GM08714 (cell line): ENCODE measurements around the gene MEPCE.

Experiments
- H3K4me3 ChIP-seq: fragments of 200-500 bp; sonication (Bioruptor generic); 2 replicates; pipeline ENCODE4 v1.5.1; 2014; ENCODE audit warnings: mild to moderate bottlenecking, low read length, inconsistent platforms
- ZNF274 ChIP-seq: IDR thresholded peaks from 2 replicates; pipeline ENCODE4 v1.6.1; 2012; ENCODE audit warnings: mild to moderate bottlenecking, low read depth, low read length

MEPCE gene

DNA sequence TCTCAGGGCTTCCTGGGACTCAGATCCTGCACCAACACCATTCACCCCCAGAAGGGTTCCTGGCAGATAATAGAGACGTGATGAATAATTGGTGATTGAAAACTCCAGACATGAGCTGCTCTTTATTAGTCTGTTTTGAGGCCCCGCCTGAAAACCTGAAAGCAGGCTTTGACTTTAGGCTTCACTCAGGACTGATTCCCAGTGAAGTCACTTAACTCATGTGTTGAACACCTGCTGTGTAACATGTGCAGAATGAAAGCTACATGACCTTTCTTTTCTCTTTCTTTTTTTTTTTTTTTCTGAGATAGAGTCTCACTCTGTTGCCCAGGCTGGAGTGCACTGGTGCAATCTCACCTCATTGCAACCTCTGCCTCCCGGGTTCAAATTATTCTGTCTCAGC, 25.6 kb downstream of the MEPCE start:
- H3K4me3 ChIP-seq, result no peak overlapping the region
- TF ChIP-seq ZNF274, result no peak

DNA sequence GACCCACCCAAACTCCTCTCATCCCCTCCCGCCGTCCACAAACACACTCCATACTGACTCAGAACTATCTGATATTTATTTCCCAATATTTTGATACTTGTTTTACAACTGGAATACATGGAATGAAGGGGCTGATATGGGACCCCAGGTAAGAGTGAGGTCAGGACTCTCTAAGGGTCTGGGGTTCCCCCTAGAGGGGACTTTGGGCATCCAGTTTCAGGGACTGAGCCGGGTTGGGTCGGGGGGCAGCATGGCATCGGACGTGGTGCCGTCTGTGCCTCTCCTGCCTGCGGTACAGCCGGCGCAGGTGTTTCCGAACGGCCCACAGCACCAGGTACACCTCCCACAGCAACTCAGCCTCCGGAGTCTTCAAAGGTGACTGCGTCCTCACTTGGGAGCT, 26.9 kb downstream of the MEPCE start:
- H3K4me3 ChIP-seq, result no peak overlapping the region
- TF ChIP-seq ZNF274, result no peak

DNA sequence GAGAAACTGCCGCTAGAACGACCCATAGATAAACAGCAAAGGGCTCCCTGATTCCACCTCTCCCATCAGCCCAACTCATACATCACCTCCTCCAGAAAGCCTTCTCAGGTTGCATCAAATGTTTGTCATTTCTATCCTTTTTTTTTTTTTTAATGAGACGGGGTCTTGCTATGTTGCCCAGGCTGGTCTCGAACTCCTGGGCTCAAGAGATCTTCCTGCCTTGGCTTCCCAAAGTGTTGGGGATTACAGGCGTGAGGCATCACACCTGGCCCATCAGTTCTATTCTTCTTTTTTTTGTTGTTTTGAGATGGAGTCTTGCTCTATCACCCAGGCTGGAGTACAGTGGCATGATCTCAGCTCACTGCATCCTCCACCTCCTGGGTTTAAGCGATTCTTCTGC, 27.4 kb downstream of the MEPCE start:
- no peak for TF ChIP-seq ZNF274
- no peak overlapping the region for H3K4me3 ChIP-seq

DNA sequence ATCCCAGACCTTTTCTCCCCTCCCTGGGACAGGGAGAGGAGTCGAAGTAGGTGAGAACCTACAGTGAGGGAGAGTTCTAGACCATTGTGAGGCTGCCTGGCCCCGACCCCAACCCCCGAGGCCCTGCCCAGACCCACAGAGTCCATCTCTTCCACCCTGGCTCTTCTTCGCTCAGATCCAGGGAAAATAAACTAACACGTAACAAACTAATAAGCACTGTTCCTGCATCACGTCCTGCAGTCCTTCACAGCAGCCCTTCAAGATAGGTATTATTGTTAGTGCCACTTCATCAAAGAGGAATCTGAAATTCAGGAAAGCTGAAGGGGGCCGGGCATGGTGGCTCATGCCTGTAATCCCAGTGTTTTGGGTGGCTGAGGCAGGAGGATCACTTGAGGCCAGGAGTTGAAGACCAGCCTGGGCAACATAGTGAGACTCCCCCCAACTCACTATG, 34.6 kb downstream of the MEPCE start, which contains the start of gene SPACDR:
TSS of gene SPACDR (minus strand) at position 51 of the 451 bp plus-strand sequence. CDS start 235 bp downstream, outside the sequence.
- no peak for TF ChIP-seq ZNF274
- H3K4me3 ChIP-seq, result no peak within 1 kb of the TSS

DNA sequence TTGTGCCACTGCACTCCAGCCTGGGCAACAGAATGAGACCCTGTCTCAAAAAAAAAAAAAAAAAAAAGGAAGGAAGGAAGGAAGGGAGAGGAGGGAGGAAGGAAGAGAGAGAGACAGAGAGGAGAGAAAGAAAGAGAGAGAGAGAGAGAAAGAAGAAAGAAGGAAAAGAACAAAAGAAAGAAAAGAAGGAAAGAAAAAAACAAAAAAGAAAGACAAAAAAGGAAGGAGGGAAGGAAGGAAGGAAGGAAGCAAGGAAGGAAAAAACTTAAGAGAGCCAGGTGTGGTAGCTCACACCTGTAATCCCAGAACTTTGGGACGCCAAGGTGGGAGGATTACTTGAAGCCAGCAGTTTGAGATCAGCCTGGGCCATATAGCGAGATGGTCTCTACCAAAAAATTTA, 35.2 kb downstream of the MEPCE start:
- no peak for TF ChIP-seq ZNF274

GRCh38 chr7:100465299-100465698, 35.7 kb downstream of the MEPCE start:
- TF ChIP-seq ZNF274, result no peak
- no peak overlapping the region for H3K4me3 ChIP-seq

More for the DNA sequence above, 35.2 kb downstream of the MEPCE start:
- H3K4me3 ChIP-seq, result no peak overlapping the region

- TF ChIP-seq ZNF274, result no peak
- no peak overlapping the region for H3K4me3 ChIP-seq
Observed at GRCh38 chr7:100465702-100466311, 36.2 kb downstream of the MEPCE start.

DNA sequence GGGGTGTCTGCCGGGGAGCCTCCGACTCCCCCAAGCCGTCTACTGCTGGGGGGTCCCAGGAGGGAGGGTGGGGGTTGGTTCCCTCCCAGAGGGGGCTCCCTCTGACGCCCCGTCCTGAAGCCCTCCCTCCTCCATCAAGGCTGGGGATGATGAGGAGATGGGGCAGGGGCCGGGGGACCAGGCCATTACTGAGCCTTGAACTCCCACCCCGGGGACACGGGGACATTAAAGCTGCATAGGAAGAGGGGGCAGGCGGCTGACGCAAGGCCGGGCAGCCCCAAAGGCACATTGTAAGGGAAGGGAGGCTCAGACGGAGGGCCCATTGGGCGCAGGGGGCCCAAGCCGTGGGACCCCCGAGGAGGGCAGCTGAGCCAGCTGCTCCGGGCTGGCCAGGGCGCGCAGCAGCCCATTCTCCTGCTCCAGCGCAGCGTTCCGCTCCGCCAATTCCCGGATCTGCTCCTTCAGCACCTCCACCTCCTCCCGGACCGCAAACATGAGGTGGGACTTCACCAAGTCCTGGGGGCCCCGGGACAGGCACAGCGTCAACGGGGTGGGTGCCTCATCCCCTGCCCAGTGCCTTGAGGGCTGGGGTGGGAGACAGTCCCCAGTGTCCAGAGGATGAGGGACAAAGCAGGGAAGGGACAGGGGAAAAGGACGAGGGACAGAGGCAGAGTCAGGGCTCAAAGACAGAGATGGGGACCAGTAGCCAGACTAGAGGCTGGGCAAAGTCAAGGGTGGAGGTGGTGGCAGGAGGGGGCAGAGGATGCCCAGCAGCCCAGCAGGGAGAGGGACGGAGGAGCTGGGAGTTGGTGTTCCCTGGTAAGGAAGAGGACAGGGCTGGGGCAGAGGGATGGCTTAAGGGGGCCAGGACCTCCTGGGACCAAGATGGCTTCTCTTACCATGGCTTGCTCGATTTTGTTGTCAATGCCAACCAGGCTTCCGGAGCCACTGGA, 37.3 kb downstream of the MEPCE start:
- no peak overlapping the region for H3K4me3 ChIP-seq
- TF ChIP-seq ZNF274, result no peak

DNA sequence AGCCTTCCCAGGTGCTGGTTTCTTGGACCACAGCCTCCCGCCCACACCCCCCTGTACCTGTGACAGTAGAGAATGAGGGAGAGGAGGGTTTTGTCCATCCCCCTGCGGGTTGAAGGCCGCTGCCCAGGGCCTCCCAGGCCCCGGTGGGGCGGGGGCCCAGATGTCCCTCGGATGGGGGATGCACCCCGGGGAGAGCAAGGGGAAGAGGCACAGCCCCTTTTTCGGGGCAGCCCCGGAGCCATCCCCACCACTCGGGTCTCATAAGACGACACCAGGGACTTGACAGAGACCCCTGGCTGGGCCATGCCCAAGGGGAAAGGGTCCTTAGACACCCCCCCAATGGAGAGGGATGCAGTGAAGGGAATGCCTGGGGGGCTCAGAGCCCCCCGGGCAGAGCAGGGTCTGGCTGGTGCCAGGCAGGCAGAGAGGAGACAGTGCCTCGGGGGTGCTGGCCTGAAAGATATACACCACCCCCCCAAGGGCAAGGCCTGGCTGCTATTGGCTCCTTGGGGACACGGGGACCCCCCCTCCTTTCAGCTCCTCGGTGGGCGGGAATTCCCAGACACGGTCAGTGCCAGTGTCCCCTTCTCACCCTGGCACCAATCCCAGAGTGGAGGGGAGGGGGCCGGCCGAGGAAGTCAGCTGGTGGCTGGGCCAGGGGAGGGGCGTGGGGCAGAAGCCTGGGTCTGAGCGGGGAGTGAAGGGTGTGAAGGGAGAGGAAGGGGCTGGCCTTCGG, 38.2 kb downstream of the MEPCE start:
- H3K4me3 ChIP-seq, result no peak overlapping the region
- TF ChIP-seq ZNF274, result no peak

DNA sequence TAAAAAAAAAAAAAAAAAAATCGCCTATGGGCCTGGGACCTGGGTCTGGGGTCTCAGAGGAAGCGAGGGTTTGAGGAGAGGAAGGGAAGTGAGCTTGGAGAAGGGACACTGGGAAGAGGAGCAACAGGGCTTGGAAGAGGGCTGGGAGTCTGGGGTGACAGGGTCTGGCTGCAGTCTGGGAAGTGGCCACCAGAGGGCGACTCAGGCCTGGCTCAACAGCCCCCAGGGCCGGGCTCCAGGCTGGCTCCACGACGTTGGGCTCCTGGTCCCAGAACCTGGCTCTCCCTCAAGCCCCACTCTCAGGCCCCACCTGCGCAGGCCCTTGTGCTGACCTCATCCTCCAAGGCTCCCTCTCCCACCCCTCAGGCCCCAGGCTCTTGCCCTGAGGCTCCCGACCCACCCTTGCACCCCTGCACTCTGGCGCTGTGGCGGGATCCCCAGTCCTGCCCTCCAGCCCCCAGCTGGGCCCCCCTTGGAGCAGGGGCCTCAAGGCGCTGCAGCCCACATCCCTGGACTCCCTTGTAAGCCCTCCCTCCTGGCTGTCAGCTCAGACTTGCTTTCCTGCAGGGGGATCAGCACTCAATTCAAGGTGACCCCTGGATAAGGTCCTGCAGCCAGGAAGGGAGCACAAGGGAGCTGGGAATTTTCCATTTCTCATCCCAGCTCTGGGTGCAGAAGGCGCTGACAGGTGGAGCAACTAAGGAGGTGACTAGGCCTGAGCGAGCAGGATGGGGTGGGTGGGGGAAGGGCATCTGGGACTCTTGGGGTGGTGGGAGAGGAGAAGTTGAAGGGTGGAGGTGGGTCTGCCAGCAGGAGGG, 39.8 kb downstream of the MEPCE start:
- TF ChIP-seq ZNF274, result no peak
- H3K4me3 ChIP-seq, result no peak overlapping the region

- H3K4me3 ChIP-seq, result no peak overlapping the region
- TF ChIP-seq ZNF274, result no peak
Observed at GRCh38 chr7:100471021-100471420, 41.4 kb downstream of the MEPCE start.

DNA sequence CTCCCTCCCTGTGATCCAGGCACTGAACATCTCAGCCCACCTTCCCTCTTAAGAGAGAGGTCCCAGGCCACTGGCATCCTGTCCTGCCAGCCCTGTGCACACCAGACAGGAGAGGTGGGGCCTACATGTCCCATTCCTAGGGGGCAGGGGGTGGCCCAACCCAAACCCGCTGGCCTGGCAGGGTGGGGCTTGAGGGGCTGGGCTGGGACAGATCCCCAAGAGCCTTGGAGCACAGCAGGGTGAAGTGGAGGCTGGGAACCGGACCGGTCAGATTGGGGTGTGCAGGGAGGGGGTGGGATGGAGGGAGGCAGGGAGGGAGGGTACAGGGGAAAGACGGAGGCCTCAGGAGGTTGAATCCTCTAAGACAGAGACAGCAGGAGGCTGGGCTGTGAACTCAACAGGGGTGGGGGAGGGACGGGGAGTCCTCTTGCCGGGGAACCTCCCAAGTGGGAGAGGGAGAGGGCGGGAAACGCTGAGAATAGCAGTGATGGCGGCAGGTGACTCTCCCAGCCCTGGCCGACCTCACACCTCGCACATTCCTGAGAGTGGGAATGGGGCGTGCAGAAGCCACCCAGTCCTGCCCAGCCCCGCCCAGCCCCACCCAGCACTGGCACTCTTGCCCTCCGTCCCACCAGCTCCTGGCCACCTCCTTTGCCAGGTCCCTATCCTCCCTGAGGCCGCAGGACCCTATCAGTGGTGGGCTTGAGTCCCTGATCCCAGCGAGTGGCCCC, 42.7 kb downstream of the MEPCE start:
- H3K4me3 ChIP-seq, result no peak overlapping the region
- no peak for TF ChIP-seq ZNF274
